GM12875 (cell line): Measurements from ENCODE around the gene GSTT4.

Source experiments
- H3K4me3 ChIP-seq: one replicate; pipeline ENCODE4 v1.5.1; 2011; ENCODE audit warnings: low read depth, low read length, control low read depth
- CTCF ChIP-seq: IDR thresholded peaks from 2 replicates; pipeline ENCODE4 v1.5.1; 2011; ENCODE audit warnings: low read depth, mild to moderate bottlenecking, control low read depth, inconsistent platforms, low read length, moderate library complexity, borderline replicate concordance; ENCODE audit not compliant: insufficient read depth

The GSTT4 gene

DNA sequence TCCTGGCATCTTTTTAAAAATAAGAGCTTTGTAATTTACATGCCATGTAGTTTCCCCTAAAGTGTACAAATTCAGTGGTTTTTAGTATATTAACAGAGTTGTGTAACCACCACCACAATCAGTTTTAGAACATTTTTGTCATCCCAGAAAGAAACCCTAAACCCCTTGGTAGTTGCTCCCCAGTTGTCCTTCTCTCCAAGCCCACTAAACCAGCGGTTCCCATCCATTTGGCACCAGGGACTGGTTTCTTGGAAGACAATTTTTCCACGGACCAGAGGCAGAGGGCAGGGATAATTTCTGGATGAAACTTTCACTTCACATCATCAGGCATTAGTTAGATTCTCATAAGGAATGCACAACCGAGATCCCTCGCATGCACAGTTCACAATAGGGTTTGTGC lies 28.5 kb upstream of the GSTT4 start:
- no peak for TF ChIP-seq CTCF
- H3K4me3 ChIP-seq, result no peak overlapping the region

DNA sequence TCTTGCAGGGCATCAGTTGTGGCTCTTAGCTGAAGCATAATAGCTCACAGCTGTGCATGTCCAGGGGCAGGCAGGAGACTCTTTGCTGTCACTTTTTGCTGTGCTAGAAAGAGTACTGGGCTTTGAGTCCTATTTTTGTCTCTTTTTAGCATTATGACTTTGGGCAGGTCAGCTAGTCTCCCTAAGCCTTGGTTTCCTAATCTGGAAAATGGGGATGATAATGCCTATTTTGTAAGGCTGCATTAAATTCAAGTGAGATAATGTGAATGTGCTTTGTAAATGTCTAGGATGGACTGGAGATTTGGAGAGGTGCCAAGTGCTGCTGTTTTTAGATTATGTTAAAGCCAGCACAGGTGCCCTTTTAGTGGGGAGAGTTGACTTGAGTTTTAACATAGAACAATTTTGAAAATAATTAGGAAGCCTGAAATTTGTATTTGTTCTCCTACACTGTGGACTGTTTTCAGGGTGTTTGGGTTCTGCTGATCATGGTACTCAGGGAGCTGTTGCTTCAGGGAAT lies 25.0 kb upstream of the GSTT4 start:
- H3K4me3 ChIP-seq, result no peak overlapping the region
- TF ChIP-seq CTCF, result no peak

DNA sequence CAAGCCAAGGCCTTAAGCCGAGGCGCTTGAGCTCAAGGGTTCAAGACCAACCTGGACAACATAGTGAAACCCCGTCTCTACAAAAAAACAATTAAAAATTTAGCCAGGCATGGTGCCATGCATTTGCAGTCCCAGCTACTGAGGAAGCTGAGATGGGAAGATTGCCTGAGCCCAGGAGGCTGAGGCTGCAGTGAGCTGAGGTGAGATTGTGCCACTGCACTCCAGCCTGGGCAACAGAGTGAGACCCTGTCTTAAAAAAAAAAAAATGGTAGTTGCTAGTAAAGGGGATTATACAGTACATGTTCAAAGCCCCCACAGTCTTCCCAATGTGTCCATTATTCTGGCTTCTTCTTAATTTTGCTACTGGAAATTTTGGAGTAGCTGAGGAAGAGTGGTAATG lies 24.1 kb upstream of the GSTT4 start:
- TF ChIP-seq CTCF, result no peak
- no peak overlapping the region for H3K4me3 ChIP-seq

DNA sequence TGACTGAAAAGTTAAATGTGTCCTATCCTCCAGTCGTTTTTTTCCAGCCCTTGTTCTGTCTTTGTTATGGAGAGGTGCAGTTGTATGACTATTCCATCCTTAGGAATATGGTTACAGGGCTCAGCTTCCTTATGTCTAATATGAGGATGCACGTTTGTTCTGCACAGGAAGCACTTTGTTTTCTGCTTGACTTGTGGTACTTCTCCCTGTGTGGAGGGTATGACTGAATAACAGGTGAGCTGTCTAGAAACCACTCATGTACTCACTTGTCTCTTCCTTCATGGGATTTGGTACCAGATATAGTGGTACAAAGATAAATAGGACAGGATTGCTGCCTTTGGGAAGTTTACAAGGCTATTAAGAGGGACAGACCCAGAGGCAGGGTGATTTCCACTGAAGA lies 23.3 kb upstream of the GSTT4 start:
- TF ChIP-seq CTCF, result no peak
- no peak overlapping the region for H3K4me3 ChIP-seq

- no peak for TF ChIP-seq CTCF
- no peak overlapping the region for H3K4me3 ChIP-seq
Measured at GRCh38 chr22:24027991-24028390, 22.7 kb upstream of the GSTT4 start.

DNA sequence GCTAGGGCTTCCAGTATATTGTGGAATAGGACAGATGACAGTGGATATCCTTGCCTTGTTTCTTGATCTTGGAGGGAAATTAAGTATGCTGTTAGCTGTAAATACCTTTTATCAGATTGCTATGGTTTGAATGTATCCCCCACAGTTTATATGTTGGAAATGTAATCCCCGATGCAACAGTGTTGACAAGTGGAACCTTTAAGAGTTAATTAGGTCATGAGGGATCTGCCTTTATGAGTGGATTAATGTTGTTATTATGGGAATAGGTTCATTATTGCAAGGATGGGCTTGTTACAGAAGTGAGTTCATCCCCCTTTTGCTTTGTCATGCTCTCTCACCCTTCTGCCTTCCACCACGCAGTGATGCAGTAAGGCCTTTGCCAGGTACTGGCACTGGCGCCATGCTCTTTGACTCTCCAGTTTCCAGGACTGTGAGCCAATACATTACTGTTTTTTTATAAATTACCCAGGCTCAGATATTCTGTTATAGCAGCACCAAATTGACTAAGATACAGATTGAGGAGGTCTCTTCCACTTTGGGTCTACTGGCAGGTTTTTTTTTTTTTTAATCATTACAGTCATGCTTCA lies 22.2 kb upstream of the GSTT4 start:
- no peak for TF ChIP-seq CTCF
- no peak overlapping the region for H3K4me3 ChIP-seq

GRCh38 chr22:24026733-24027132 lies 21.5 kb upstream of the GSTT4 start:
- H3K4me3 ChIP-seq, result no peak overlapping the region
- TF ChIP-seq CTCF, result no peak
